ENCODE measurements around the gene SIM2. TPM values are rescaled to one million over a fixed set of nuclear protein-coding genes. Genes with fewer than 3 reads are reported as not detected.

The SIM2 gene
- total and polyA plus RNA-seq, 2 experiments from 2014 or later: 0.14 TPM; not detected in 1

DNA sequence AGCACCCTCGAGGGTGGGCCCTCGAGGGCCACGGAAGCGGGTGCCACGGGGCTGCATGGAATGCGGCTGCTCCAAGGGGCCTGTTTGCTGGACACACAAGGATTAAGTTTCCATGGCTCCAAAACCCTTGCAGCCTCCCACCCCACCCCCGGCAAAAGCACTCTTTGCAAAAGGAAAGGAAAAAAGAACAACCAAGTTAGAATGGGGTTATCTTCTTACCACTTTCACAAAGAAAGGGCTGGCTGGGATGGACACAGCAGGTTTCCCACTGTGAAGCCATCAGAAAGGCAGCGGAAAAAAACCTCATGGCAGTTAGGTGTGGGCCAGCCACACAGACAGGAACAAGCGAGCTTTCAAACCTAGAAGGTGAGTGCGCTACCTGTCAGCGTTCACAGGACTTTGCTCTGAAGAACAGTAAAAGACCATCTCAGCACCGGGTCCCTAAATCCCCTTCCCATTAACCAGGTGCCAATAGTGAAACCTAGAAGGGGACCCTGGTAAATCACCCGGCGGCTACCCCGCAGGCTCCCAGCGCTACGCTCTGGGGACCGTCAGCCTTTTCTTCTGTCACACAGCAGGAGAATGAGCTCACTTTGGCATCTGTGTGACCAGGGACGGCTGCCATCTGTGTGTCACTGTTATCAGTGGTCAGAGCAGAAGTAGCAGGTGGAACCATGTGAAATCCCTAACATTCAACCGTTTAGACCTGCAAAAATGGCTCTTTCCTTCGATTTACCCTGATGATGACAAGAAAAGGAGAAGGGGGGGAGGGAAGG, 93.0 kb downstream of the SIM2 start:
- H3K4me2 ChIP-seq (ENCODE audit: unreplicated experiment): no peak overlapping the region
- no peaks in the 10 kb centered on the region for H3K4me1 ChIP-seq (ENCODE audit: insufficient read depth)
- no peaks in the 10 kb centered on the region for H4K20me1 ChIP-seq (ENCODE audit: insufficient read depth)
- no peaks in the 10 kb centered on the region for H3F3A ChIP-seq (ENCODE audit: insufficient read depth)
- H3K27me3 ChIP-seq (replicated peaks; ENCODE audit: insufficient read depth): no peaks in the 10 kb centered on the region
- 82 to 86% methylated on average over 21 of the region's 21 CpGs for WGBS, 2 experiments (ENCODE audit: low coverage in 1 of 2, low lambda C conversion rate in 2 of 2, missing lambda C conversion rate in 2 of 2)
- no peaks in the 10 kb centered on the region for H3K9me3 ChIP-seq (ENCODE audit: low read depth)
- no peaks in the 10 kb centered on the region for H3K79me2 ChIP-seq (ENCODE audit: insufficient read depth)
- H3K9me2 ChIP-seq (ENCODE audit: insufficient read depth): no peaks in the 10 kb centered on the region
- no peaks in the 10 kb centered on the region for H3K36me3 ChIP-seq (ENCODE audit: low read depth)
- no peak overlapping the region for H3K9ac ChIP-seq
- DNase-seq: no peak
- no peak overlapping the region for H3K4me3 ChIP-seq
- in situ Hi-C loops (cut with MboI): no loop called here
- no peak overlapping the region for H3K27ac ChIP-seq
- no peak overlapping the region for H2AFZ ChIP-seq
- TF ChIP-seq EZH2phosphoT487 (IDR thresholded peaks at IDR 0.05; ENCODE audit: insufficient read depth, low read depth) (no peak), EZH2 (IDR thresholded peaks at IDR 0.05; ENCODE audit: insufficient read depth, poor library complexity, severe bottlenecking) (no peak)

DNA sequence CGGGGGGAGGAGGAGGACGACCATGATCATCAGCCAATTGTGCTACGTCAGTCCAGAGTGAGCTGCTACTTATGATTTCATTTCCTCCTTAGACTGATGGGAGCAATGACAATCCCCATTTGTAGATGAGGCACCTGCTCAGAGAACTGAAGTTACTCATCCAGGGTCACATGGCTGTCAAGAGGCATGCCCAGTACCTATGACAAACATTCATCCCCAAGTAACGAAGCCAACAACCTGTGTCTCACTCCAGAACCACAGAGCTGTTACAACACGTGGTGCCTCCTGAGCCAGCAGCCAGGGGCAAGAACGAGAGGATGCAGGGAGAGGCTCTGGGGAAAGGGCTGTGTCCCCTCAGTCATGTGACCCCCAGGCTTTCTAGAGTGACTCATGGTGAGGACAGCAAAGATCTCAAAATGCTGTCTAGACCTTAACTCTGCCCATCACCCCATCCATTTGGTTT, 93.6 kb downstream of the SIM2 start:
- DNase-seq: peak; percentile 34
- 64 to 75% methylated on average over 3 to 6 of the region's 6 CpGs for WGBS, 2 experiments (ENCODE audit: low coverage in 1 of 2, low lambda C conversion rate in 2 of 2, missing lambda C conversion rate in 2 of 2)
- H3K4me2 ChIP-seq (ENCODE audit: unreplicated experiment): no peak overlapping the region
- no peak overlapping the region for H3K9ac ChIP-seq
- in situ Hi-C loops (cut with MboI): no loop called here
- no peak overlapping the region for H2AFZ ChIP-seq
- H3K79me2 ChIP-seq (ENCODE audit: insufficient read depth): no peaks in the 10 kb centered on the region
- no peaks in the 10 kb centered on the region for H3K36me3 ChIP-seq (ENCODE audit: low read depth)
- no peak overlapping the region for H3K27ac ChIP-seq
- no peaks in the 10 kb centered on the region for H4K20me1 ChIP-seq (ENCODE audit: insufficient read depth)
- H3K9me3 ChIP-seq (ENCODE audit: low read depth): no peaks in the 10 kb centered on the region
- no peak overlapping the region for H3K4me3 ChIP-seq
- H3K9me2 ChIP-seq (ENCODE audit: insufficient read depth): no peaks in the 10 kb centered on the region
- H3F3A ChIP-seq (ENCODE audit: insufficient read depth): no peaks in the 10 kb centered on the region
- no peaks in the 10 kb centered on the region for H3K27me3 ChIP-seq (replicated peaks; ENCODE audit: insufficient read depth)
- TF ChIP-seq EZH2phosphoT487 (IDR thresholded peaks at IDR 0.05; ENCODE audit: insufficient read depth, low read depth) (no peak), EZH2 (IDR thresholded peaks at IDR 0.05; ENCODE audit: insufficient read depth, poor library complexity, severe bottlenecking) (no peak)
- H3K4me1 ChIP-seq (ENCODE audit: insufficient read depth): no peaks in the 10 kb centered on the region

DNA sequence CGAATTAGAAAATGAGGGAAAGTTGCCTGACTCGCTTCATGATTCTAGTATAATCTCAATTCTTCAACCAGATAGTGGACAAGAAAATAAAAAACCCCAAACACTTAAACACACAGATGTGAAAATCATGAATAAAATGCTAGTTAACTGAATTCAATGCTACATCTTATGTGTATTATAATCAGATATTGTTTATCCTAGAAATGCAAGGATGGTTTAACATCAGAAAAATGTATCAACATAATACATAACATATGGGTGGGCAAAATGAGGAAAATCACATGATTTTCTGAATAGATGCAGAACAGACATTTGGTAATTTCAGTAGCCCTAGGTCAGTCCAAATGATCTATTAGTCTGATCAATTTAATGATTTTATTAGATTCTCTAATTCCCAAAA, 97.2 kb downstream of the SIM2 start:
- no peaks in the 10 kb centered on the region for H4K20me1 ChIP-seq (ENCODE audit: insufficient read depth)
- no peaks in the 10 kb centered on the region for H3K9me3 ChIP-seq (ENCODE audit: low read depth)
- in situ Hi-C loops (cut with MboI): no loop called here
- no peaks in the 10 kb centered on the region for H3K79me2 ChIP-seq (ENCODE audit: insufficient read depth)
- H3K4me3 ChIP-seq: no peak overlapping the region
- WGBS, 2 experiments (ENCODE audit: low coverage in 1 of 2, low lambda C conversion rate in 2 of 2, missing lambda C conversion rate in 2 of 2): 91 to 92% methylated on average over 2 of the region's 2 CpGs
- no peak overlapping the region for H3K4me2 ChIP-seq (ENCODE audit: unreplicated experiment)
- H2AFZ ChIP-seq: no peak overlapping the region
- H3K9ac ChIP-seq: no peak overlapping the region
- H3F3A ChIP-seq (ENCODE audit: insufficient read depth): no peaks in the 10 kb centered on the region
- no peaks in the 10 kb centered on the region for H3K9me2 ChIP-seq (ENCODE audit: insufficient read depth)
- H3K27ac ChIP-seq: no peak overlapping the region
- TF ChIP-seq EZH2 (IDR thresholded peaks at IDR 0.05; ENCODE audit: insufficient read depth, poor library complexity, severe bottlenecking): no peak
- TF ChIP-seq EZH2phosphoT487 (IDR thresholded peaks at IDR 0.05; ENCODE audit: insufficient read depth, low read depth): no peak
- no peak for DNase-seq
- H3K4me1 ChIP-seq (ENCODE audit: insufficient read depth): no peaks in the 10 kb centered on the region
- no peaks in the 10 kb centered on the region for H3K36me3 ChIP-seq (ENCODE audit: low read depth)
- no peaks in the 10 kb centered on the region for H3K27me3 ChIP-seq (replicated peaks; ENCODE audit: insufficient read depth)

DNA sequence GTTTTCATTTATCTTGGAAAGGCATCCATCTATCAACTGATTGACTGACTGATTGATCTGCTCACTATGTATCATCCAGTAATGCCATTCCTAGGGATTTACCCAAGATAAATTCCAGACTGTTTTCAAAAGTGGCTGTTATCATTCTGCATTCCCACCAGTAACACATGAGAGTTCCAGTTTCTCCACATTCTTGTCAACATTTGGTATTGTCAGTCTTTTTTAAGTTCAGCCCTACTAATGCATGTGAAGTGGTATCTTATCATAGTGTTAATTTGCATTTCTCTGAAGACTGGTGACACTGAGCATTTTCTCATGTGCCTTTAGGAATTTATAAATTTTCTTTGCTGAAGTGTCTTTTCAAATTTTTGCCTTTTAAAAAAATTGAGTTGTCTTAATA, 99.6 kb downstream of the SIM2 start:
- in situ Hi-C loops (cut with MboI): no loop called here
- H3K9me2 ChIP-seq (ENCODE audit: insufficient read depth): no peaks in the 10 kb centered on the region
- no peak overlapping the region for H3K9ac ChIP-seq
- no peaks in the 10 kb centered on the region for H3K9me3 ChIP-seq (ENCODE audit: low read depth)
- H3F3A ChIP-seq (ENCODE audit: insufficient read depth): no peaks in the 10 kb centered on the region
- H3K4me1 ChIP-seq (ENCODE audit: insufficient read depth): no peaks in the 10 kb centered on the region
- no peaks in the 10 kb centered on the region for H3K27me3 ChIP-seq (replicated peaks; ENCODE audit: insufficient read depth)
- DNase-seq: no peak
- H3K36me3 ChIP-seq (ENCODE audit: low read depth): no peaks in the 10 kb centered on the region
- no peaks in the 10 kb centered on the region for H4K20me1 ChIP-seq (ENCODE audit: insufficient read depth)
- H3K79me2 ChIP-seq (ENCODE audit: insufficient read depth): no peaks in the 10 kb centered on the region
- no peak overlapping the region for H3K4me3 ChIP-seq
- no peak for TF ChIP-seq EZH2 (IDR thresholded peaks at IDR 0.05; ENCODE audit: insufficient read depth, poor library complexity, severe bottlenecking)
- TF ChIP-seq EZH2phosphoT487 (IDR thresholded peaks at IDR 0.05; ENCODE audit: insufficient read depth, low read depth): no peak
- H3K4me2 ChIP-seq (ENCODE audit: unreplicated experiment): no peak overlapping the region
- H3K27ac ChIP-seq: no peak overlapping the region
- H2AFZ ChIP-seq: no peak overlapping the region

Other genes starting within 250 kb of the SIM2 start
- gene CLDN14, start 219.0 kb upstream of the SIM2 start, total RNA-seq (2014; rRNA removed; shearing (Covaris generic)): 0.51 TPM in 1 of 2 replicates, not detected in the other
- 0.28 TPM in 1 of 2 replicates, not detected in the other for gene CLDN14, start 219.0 kb upstream of the SIM2 start, polyA plus RNA-seq (2016; fragmentation: Nextera tagmentation; extraction: Ambion mirVana)

Measured in GM23248 (cell line).